Measurements from ENCODE around the gene MAPK6.
"Not testable (repeated sequence)": the region's sequence is repeated elsewhere in the genome, so short reads cannot be mapped to it uniquely, and the experiment has no call there.

MAPK6 gene

GRCh38 chr15:52083603-52084002, 64.6 kb downstream of the MAPK6 start:
- DNase-seq: no peak

- no peak for DNase-seq
Measured at GRCh38 chr15:52085299-52085698, 66.3 kb downstream of the MAPK6 start.

- DNase-seq: no peak
Measured at GRCh38 chr15:52086011-52086786, 67.2 kb downstream of the MAPK6 start.

- no peak for DNase-seq
Measured at GRCh38 chr15:52090193-52090592, 71.2 kb downstream of the MAPK6 start.

- no peak for DNase-seq
Measured at GRCh38 chr15:52093167-52093538, 74.1 kb downstream of the MAPK6 start.

- DNase-seq: no peak
Measured at GRCh38 chr15:52093539-52094510, 74.8 kb downstream of the MAPK6 start.

- DNase-seq: no peak
Measured at GRCh38 chr15:52094811-52095584, 76.0 kb downstream of the MAPK6 start.

GRCh38 chr15:52095597-52096262, 76.7 kb downstream of the MAPK6 start:
- DNase-seq: no peak

- not testable (repeated sequence) for DNase-seq
Measured at GRCh38 chr15:52096536-52096935, 77.5 kb downstream of the MAPK6 start.

- DNase-seq: no peak
Measured at GRCh38 chr15:52097180-52097579, 78.2 kb downstream of the MAPK6 start.

GRCh38 chr15:52098323-52098722, 79.3 kb downstream of the MAPK6 start:
- no peak for DNase-seq

GRCh38 chr15:52099651-52100272, 80.7 kb downstream of the MAPK6 start:
- DNase-seq: no peak

- no peak for DNase-seq
Measured at GRCh38 chr15:52100807-52101442, 81.9 kb downstream of the MAPK6 start.

- no peak for DNase-seq
Measured at GRCh38 chr15:52101542-52102323, 82.7 kb downstream of the MAPK6 start.

GRCh38 chr15:52102463-52102862, 83.4 kb downstream of the MAPK6 start:
- DNase-seq: no peak

GRCh38 chr15:52103217-52104207, 84.5 kb downstream of the MAPK6 start:
- DNase-seq: no peak

GRCh38 chr15:52104532-52105004, 85.5 kb downstream of the MAPK6 start:
- no peak for DNase-seq

- no peak for DNase-seq
Measured at GRCh38 chr15:52105846-52106245, 86.8 kb downstream of the MAPK6 start.

GRCh38 chr15:52106641-52107040, 87.6 kb downstream of the MAPK6 start:
- DNase-seq: no peak

All from NCI-H1105 (cell line).